Renal cortical epithelial cell (primary cell): ENCODE measurements around the gene SDK1. TPM values are rescaled to one million over a fixed set of nuclear protein-coding genes. Genes with fewer than 3 reads are reported as not detected.
"Not testable (repeated sequence)": the region's sequence is repeated elsewhere in the genome, so short reads cannot be mapped to it uniquely, and the experiment has no call there.

Experiments
- DNase-seq: peaks from one replicate; pipeline ENCODE4 v3.0.0-alpha.2; 2011; ENCODE audit warnings: low read depth
- total RNA-seq: library from RNA; depleted of rRNA; stranded (reverse); fragments of >200 nt; gene quantifications from 2 replicates; pipeline ENCODE4 v1.2.3, GENCODE V29; 2014

Gene SDK1
- total RNA-seq, 1 donor from 2014 or later = 30.9 TPM

DNA sequence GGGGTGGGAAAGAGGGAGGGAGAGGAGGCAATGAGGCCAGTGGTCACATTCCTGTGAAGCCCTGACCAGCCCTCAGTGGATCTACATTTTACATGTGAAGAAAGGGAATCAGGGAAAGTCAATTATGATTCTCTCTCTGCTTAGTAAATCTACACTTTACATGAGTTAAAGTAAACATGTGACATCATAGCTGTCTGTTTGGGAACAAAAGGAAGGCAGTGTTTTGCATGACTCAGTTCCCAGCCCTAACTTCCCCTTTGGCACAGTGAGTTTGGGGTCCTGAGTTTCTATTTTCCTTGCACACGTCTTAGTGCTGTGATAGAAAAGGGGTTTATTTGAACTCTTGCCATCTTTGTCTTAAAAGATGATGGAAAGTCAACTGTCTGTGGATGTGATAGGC lies 615.1 kb downstream of the SDK1 start:
- peak; percentile 46 for DNase-seq

DNA sequence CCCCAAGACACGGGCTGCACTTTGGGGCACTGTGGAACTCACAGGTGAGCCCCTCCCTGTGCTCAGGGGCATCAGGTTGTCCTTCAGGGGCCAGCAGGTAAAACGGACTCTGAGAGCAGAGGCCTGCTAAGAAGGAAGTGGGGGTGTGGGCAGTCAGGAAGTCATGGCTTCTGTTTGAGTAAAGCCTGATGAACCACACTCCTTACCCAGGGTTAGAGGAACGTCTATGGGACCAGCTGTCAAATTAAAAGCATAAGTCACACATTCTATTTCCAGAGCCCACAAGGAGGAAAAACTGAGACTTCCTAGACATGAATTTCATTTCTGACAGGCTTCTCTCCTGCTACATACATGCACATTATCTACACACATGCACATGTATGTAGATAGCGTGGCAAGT lies 616.4 kb downstream of the SDK1 start:
- DNase-seq = no peak

DNA sequence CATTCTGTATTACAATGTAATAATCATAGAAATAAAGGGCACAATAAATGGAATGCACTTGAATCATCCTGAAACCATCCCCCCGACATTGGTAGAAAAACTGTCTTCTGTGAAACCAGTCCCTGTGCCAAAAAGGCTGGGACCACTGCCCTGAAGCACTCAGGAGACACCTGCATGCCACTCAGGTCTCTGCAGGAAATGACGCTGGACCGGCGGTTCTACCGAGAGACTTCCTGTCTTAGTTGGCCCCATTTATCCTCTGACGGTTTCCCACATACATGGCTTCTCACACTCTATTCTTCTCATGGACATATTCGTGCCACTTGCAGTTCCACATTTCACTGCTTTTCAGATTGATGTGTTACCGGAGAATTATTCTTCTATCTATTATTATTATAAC lies 617.5 kb downstream of the SDK1 start:
- DNase-seq = no peak

DNA sequence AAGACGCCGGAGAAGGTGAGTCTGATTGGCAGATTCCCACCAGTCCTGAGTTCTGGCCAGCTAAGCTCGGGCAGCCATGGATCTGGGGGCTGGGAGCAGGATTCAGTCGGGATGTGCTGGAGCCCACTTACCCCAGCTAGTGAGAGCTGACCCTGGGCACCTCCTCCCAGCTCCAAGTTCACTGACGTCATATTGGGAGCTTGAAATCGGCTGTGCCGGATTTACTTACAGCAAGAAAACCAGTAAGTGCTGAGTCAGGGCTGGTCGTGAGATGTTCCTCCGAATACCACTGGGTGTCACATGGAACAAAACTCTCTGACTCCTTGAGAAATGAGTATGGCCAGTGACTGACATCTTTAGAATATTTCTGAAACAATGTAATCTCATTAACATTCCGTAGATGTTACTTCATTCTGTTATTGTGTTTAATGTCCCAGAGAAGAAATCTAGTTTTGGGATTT lies 621.2 kb downstream of the SDK1 start:
- DNase-seq = peak; percentile 95

DNA sequence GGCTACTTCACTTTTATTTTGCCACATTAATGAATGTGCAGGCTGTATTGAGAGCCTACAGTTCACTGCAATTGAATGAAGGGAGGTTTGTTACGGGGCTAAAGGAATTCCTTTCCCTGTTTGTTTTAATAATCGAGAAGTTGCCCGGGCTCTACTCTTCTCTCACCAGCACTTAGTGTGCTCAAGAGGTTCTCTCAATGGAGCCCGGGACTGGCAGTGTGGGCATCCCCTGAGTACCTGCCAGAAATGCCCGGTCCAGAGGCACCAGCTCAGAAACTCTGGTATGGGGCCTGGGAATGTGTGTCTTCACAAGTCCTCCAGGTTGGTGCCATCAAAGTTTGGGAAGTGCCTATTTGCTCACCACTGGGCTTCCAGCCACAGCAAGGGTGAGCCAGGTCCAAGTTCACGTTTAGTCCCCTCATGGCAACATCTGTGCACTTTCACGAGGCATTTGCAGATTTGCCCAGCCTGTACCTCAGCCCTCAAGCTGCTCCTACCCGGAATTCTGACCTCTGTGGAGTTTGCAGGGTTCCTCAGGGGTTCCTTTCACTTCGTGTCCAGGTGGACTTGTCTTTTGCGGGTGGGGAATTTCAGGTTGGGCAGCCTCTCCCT lies 622.4 kb downstream of the SDK1 start:
- no peak for DNase-seq

DNA sequence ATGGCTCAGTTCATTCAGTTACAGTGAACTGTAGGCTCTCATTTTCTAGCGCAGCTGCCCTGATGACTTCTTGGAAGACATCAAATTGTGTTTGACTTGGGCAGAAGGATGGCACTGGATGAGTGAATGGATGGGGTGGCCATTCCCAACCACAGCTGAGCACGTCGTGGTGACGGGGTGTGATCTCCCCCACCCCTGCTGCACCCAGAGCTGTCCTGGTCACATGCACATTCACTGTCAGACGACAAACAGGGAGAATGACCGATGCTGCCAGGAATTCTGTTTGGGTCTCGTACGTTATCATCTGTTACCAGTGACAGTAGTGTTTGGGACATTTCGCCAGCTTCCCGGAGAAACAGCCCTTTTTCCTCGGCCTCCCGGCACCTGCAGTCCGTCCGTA lies 623.2 kb downstream of the SDK1 start:
- no peak for DNase-seq

DNA sequence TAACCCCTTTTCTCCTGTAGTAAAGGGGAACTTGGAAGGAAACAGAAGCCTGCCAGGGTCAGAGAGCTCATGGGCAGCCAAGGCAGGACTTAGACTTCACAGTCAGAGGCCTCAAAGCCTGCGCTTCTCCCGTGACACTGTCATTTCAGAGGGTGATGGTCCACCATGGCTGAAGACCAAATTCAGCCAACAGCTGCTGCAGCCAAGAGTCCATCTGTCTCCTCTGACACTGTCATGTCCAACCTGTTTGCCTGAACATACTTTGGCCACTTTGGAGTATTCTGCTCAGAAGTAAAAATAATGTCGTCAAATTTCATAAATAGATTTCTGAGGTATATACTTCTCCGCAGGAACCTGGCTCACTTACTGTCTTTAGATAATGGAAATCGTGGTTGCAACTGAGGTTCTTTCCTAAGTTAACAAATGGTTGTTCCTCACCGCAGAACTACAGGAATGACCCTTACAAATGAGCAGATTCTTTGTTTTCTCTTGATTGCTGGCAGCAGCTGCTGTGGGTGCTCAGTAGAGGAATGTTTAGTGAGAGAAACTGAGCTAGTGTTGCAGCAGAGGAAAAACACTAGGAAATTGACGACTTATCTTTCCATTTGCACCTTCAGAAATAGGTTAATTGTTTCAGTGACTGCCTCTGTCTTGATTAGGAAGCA lies 626.5 kb downstream of the SDK1 start:
- no peak for DNase-seq

DNA sequence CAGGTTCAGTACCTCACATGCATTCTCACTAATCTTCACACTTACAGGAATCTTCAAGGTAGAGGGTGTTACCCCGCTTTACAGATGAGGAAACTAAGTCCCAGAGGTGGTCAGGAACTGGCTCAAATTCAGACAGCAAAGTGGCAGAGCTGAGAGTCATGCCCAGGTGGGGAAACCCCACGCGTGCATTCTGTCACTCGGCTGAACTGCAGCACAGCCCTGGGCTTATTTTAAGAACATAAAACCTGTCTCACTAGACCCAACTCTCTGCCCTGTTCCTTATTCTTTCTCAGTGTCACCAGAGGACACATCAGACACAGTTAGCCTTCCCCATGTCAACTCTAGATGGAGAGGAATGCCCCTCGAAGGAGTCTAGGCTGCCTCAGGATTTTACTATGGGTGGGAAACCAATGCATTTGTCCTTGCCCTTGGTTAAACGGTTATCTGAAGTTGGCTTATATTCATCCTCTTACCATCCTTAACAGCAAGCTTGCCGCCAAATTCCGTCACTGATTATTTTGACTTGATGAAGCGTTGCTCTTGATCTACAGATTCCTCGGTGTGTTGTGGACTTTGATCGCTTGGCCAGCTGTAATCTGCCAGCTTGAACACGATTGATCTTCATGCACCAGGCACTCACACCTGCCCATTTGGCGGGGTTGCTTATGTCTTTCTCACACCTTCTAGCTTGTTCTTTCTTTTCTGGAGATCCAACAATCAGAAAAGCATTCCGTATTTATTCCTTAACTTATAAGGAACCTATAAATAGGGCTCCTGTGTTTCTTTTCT lies 627.9 kb downstream of the SDK1 start:
- no peak for DNase-seq

DNA sequence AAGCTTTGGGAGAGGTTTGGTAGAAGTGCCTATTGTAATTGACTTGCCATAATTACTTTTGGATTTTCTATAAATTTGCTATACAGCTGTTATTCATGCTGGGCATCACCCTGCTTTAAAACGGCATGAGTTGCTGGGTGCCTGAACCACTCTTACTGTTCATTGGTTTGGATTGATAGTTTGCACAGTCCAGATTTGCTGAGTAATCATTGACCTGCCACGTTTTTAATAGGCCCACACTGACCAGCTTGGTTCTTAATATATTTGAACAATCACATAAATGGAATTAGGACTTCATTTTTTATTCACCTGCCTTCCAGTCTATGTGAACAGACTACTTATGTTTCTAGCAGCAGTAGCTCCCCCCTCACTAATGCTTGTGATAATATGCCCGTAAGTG lies 630.8 kb downstream of the SDK1 start:
- no peak for DNase-seq

DNA sequence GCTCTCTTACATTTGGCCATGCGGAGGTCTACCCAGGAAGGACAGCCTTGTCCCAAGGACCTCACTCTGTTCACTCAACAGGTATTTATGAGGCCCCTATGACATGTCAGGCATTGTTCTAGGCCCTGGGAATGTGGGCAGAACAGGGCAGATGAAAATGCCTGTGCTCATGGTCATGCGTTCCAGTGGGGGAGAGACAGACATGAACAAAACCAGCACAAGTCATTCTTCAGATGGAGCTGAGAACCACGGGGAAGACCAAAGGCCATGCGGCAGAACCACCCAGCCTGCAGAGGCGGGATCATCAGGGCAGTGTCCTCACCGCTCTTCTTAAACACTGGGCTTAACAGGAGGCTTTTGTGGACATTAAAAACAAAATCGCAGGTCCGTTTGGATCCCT lies 636.1 kb downstream of the SDK1 start:
- DNase-seq = no peak

DNA sequence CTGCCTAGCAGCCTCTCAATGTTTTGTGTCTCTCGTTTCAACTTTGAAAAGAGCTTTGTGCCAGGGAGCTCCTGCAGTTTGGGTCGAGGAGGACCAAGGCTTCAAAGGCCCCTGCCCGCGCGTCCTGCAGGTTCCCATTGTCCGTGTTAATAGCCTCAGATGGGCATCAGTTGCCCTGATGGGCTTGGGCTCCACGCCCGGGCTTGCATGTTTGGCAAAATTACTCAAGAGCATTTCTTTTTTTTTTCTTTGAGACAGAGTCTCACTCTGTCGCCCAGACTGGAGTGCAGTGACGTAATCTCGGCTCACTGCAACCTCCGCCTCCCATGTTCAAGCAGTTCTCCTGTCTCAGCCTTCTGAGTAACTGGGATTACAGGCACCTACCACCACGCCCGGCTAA lies 636.6 kb downstream of the SDK1 start:
- DNase-seq = no peak

DNA sequence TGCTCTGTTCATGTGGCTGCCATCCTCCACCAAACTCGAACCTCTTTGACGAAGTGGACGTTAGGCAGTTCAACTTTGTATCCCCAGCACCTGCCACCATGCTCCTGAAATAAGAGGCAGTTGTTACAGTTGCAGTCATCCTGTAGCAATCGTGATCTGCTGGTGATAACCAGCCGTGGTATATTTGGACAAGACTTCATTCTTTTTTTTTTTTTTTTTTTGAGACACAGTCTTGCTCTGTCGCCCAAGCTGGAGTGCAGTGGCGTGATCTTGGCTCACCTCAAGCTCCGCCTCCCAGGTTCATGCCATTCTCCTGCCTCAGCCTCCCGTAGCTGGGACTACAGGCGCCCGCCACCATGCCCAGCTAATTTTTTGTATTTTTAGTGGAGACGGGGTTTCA lies 640.7 kb downstream of the SDK1 start:
- not testable (repeated sequence) for DNase-seq

DNA sequence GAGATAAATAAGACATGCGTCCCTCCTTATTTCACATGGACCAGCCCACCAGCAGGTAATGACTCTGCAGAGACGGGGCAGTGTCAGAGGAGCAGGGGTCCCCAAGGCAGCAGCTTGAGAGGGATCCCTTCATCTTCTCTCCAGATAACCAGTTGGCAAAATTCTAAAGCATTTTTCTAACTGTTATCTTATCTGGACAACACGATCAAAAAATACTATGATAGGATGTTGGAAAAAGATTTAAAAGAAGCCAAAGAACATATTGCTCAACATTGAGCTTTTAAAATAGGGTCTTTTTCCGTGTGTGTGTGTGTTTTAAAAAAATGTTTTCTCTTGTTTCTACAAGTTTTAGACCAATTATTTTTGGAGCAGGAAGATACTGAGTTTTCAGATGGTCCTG lies 641.2 kb downstream of the SDK1 start:
- DNase-seq = no peak

DNA sequence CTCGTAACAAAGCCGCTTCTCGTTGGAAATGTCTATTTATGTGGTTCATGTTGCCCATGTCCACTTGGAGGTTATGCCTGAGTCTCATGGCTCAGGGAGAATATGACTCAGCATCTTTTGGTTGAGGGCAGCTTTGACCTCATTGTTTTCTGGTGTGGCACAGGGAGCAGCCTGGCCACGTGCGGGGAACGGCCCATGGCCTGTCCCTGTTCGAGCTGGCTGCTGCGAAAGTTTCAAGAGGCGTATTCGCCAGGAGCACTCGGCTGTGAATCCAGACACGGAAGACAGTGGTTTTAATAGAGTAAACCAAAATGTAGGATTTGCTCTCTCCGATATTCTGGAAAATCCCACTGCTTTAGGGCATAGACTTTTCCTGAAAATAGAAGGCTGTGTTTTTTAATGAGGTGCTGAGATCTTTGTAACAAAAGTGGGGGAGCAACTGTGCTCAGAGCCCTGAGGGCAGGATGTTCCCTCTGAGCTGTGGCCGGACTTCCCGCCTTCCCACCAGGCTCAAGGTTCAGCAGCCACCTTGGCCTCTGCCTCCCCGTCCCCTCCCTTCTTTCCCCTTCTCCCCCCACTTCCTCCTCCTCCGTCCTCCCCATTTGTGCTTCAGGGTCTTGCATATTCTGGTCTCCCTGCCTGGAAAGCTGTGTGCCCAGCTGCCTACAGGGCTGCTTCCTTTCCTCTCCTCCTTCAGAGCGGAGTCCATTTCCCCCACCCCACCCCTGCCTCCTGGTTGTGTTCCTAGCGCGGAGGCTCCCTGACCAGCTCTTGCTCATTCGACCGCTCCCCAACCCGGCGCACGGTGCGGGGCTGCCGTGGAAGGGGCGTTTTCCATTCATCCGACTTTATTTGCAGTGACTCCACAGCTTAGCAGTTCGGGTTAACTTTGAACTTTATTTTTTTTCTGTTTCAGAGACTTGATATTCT lies 642.0 kb downstream of the SDK1 start:
- peak; percentile 93 for DNase-seq

DNA sequence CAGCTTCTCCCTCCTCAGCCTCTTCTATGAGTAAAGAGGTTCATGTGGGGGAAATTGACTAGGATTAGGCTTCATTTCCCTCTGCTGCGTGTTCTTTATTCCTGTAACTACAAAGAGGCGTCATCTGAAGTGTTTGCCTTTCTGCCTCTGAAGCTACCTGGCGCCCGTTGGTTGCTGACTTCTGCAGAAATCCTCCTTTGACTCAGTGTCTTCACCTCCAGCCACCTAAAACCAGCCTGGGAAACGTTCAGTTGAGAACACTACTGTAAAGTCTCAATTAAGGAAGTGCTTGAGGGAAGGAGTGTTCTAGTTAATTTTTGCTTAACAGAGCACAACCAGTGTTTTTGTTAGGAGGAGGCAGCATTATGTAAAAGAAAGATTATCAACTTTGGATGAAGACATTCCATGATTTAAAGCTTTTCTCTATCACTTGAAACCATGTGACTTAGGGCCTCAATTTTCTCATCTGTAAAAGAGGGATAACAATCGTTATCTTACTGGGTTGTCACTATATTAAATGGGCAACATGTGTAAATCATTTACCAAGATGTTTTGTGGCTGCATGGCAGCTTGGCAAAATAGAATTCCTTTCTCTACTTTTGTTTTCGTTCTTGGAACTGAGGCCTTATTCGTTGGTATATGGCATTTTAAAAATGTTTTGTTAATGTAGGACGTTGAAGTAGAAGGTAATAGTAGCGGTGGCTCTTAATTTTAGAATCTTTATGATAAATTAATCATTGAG lies 642.9 kb downstream of the SDK1 start:
- peak; percentile 92 for DNase-seq

DNA sequence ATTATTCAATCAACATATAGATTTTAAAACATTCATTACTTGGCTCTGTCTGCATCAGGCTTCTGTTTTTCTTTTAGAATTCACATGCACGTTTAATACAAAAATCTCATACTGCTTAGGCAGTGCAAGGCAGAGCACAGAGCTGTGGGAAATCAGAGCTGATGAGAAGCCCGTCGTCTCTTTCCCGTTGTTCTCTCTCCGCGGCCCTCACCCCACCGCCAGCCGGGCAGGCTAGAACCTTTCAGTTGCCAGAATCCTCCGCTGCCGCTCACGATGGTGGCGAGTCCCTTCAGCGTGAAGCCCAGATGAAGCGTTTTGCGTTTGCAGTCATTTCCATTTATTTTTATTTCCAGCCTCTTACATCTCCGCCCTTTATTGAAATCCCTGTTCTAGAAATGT lies 648.2 kb downstream of the SDK1 start:
- DNase-seq = no peak

DNA sequence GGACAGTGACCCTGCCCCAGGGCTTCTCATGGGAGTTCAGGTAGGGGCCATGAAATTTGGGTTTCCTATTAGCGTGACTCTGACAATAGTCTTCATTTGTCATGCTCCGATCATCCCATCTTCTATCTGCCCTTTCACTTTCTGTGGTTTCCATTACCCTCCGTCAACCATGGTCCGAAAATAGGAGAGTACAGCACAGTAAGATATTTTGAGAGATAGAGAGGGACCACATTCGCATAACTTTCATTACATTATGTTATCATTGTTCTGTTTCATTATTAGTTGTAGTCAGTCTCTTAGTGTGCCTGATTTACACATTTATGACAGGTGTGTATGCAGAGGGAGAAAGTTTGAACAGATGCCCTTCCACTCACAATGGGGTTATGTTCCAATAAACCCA lies 649.2 kb downstream of the SDK1 start:
- no peak for DNase-seq

DNA sequence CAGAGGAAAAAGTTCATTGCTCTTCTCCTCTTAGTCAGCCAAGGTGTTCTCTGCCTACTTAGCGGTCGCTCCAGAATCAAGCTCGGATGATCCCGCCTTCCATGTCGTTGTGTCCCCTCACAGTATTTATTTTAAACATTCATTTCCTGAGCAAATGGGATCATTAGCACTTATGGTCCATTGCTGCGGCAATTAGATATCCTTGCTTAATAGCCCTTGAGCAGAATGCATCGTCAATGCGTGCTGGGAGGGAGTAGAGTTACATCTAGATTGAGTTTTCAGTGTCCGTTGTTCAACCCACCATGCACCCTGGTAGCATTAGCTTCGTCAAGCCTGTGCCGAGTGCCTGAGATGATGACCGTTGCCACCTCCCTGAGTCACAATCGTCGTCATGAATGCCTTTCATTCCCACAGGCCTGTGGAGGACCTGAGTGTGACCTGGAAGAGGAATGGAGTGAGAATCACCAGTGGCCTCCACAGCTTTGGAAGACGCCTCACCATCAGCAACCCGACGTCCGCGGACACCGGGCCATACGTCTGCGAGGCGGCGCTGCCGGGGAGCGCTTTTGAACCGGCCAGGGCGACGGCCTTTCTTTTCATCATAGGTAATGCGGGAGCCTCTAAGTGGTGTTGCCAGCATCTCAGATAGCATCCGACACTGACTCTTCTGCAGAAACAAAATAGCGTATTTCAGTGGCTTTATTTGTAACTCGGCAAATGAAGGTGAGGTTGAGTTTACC lies 650.4 kb downstream of the SDK1 start:
- no peak for DNase-seq

DNA sequence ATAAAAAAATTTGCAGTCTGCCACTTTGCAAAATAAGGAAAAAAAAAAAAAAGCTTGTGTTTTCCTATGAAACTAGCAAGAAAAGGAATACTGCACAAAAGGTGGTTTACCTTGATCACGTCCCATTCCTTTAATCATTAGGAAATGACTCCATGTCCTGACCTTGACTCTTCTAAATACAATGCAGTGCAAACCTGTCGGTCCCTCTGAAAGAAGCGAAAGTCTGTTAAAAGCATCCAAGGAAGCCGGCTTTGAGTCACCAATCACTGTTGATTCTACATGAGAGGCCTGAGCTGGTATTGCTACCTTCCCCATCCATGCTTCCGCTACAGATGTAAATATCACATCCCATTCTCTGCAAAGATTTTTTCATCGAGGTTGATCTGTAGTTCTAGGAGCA lies 652.1 kb downstream of the SDK1 start:
- DNase-seq = no peak

DNA sequence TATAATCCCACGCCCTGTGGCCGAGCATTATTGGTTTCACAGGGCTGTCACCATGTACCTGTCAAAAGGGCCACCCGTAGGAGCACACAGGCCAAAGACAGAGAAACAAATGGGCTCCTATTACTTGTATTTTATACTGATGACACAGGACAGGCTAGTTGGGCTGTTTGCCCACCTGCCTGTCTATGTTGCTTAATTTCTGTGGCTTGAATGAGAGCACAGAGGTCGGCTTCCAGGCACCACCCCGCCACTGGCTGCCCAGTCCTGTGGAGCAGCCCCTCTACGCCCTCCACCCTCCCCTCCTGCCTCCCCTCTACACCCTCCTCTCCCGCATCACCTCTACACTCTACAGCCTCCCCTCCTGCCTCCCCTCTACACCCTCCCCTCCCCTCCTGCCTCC lies 652.9 kb downstream of the SDK1 start:
- DNase-seq = no peak

DNA sequence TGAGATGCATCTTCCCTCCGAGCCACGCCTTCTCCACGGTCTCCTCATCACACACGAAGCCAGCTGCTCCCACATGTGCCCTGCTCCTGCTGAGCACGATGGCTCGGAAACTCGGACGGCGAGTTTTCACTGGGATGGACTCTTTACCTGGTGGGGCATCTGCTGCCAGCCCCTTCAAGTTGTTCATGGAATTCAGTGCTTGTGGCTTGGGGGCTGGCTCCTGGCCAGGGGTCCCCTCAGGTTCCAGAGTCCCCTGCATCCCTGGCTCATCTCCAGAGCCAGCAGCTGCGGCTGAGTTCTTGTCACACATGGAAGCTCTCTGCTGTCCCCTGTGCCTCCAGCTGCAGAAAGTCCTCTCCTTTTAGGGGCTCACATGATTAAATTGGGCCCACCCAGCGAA lies 654.0 kb downstream of the SDK1 start:
- DNase-seq = no peak
